Panc1 (cell line): ENCODE data around the gene RSPO4. TPM values are rescaled to one million over a fixed set of nuclear protein-coding genes. Genes with fewer than 3 reads are reported as not detected.

Source experiments
- ATAC-seq: fragments of 200-7000 bp; cut with Tn5 transposase; 2 replicates; pipeline ENCODE4 v1.9.1; 2020; ENCODE audit warnings: mild to moderate bottlenecking, moderate library complexity
- BruUV-seq: library from RNA; stranded (reverse); fragments of 400-500 nt; replicated peaks from 2 replicates; lab custom pipeline; 2021; lab: Mats Ljungman, UMichigan
- CTCF ChIA-PET: fragments of 300-600 bp; sonication (Branson Sonifier 250); formaldehyde crosslinking; loops from one replicate; lab custom pipeline; 2022; ENCODE audit warnings: antibody characterized with exemption; lab: Charles Lee
- POLR2A ChIA-PET: fragments of 300-600 bp; sonication (Branson Sonifier 250); formaldehyde crosslinking; loops from one replicate; lab custom pipeline; 2022; ENCODE audit warnings: antibody characterized with exemption; lab: Charles Lee
- DNase-seq: peaks from one replicate; pipeline ENCODE4 v3.0.0-alpha.2; 2010; ENCODE audit warnings: low read depth, low spot score
- H3K27ac ChIP-seq: 2 replicates; pipeline ENCODE4 v1.5.1; 2011; ENCODE audit warnings: mild to moderate bottlenecking, low read length, inconsistent platforms
- H3K27me3 ChIP-seq: fragments of 200-500 bp; sonication (Bioruptor generic); 2 replicates; pipeline ENCODE4 v1.6.0; 2014; ENCODE audit warnings: low read length, inconsistent platforms; ENCODE audit not compliant: control insufficient read depth, insufficient read depth
- H3K36me3 ChIP-seq: fragments of 200-500 bp; sonication (Bioruptor generic); 2 replicates; pipeline ENCODE4 v1.5.1; 2014; ENCODE audit warnings: inconsistent platforms, mild to moderate bottlenecking, low read length, moderate library complexity; ENCODE audit not compliant: control insufficient read depth, insufficient read depth
- H3K4me1 ChIP-seq: 2 replicates; pipeline ENCODE4 v1.5.1; 2011; ENCODE audit warnings: inconsistent platforms, mild to moderate bottlenecking, low read length, moderate library complexity; ENCODE audit not compliant: control insufficient read depth, insufficient read depth
- H3K4me3 ChIP-seq, 2 experiments: 2 replicates each; pipeline ENCODE4 v1.5.1; 2011 to 2012; ENCODE audit warnings: low read depth in 2 of 2, low read length in 2 of 2, mild to moderate bottlenecking in 2 of 2, inconsistent platforms in 1 of 2, moderate library complexity in 1 of 2
- H3K9me3 ChIP-seq: fragments of 200-500 bp; sonication (Bioruptor generic); 2 replicates; pipeline ENCODE4 v1.5.1; 2014; ENCODE audit warnings: low read depth, mild to moderate bottlenecking, inconsistent platforms, low read length, moderate library complexity; ENCODE audit not compliant: control insufficient read depth, insufficient read depth
- CTCF ChIP-seq: fragments of 450-650 bp; IDR thresholded peaks from 2 replicates; pipeline ENCODE4 v1.5.1; 2017; ENCODE audit warnings: mild to moderate bottlenecking
- POLR2AphosphoS5 ChIP-seq: IDR thresholded peaks from 2 replicates; pipeline ENCODE4 v1.6.1; 2012; ENCODE audit warnings: mild to moderate bottlenecking, low read depth, low read length, moderate library complexity
- SIN3A ChIP-seq: IDR thresholded peaks from 2 replicates; pipeline ENCODE4 v1.6.1; 2012; ENCODE audit warnings: low read depth, mild to moderate bottlenecking, low read length, moderate library complexity, borderline replicate concordance; ENCODE audit not compliant: insufficient read depth
- TCF7L2 ChIP-seq: IDR thresholded peaks from 2 replicates; pipeline ENCODE4 v1.6.1; 2011; ENCODE audit warnings: mild to moderate bottlenecking, low read depth, low read length, inconsistent platforms
- in situ Hi-C: cut with HindIII; loops from 2 replicates; pipeline ENCODE4 v1.10.0; 2016; ENCODE audit warnings: low sequenced_read_pairs, low pct_unique_long_range_greater_than_20kb
- intact Hi-C: fragments of 100-400 bp; cut with micrococcal nuclease; formaldehyde crosslinking; loops from one replicate; pipeline ENCODE4 v1.10.0; 2022; ENCODE audit not compliant: unreplicated experiment
- total RNA-seq: library from RNA; stranded (reverse); gene quantifications from one replicate; pipeline ENCODE4 v1.2.1, GENCODE V29; 2021; ENCODE audit not compliant: unreplicated experiment
- TF ChIP-seq, protein P1 (sequence below), 2 experiments: IDR thresholded peaks; 2 replicates each; pipeline ENCODE4 v1.6.1; 2011 to 2012; ENCODE audit warnings: low read depth in 2 of 2, control low read depth in 1 of 2, low read length in 1 of 2, mild to moderate bottlenecking in 1 of 2, moderate library complexity in 1 of 2; ENCODE audit not compliant: insufficient read depth in 1 of 2

The RSPO4 gene
- total RNA-seq, 1 experiment from 2014 or later: 0.54 TPM

GRCh38 chr20:914727-915498, 87.2 kb downstream of the RSPO4 start:
- CTCF ChIA-PET: no interaction called here
- intact Hi-C loops (no loop called here), in situ Hi-C loops (no loop called here)
- ATAC-seq: no peak
- no peak overlapping the region for H3K4me3 ChIP-seq
- no peaks in the 10 kb centered on the region for H3K36me3 ChIP-seq
- TF ChIP-seq POLR2AphosphoS5 (no peak), SIN3A (no peak), TCF7L2 (no peak), CTCF (no peak)
- TF ChIP-seq, protein P1, sequence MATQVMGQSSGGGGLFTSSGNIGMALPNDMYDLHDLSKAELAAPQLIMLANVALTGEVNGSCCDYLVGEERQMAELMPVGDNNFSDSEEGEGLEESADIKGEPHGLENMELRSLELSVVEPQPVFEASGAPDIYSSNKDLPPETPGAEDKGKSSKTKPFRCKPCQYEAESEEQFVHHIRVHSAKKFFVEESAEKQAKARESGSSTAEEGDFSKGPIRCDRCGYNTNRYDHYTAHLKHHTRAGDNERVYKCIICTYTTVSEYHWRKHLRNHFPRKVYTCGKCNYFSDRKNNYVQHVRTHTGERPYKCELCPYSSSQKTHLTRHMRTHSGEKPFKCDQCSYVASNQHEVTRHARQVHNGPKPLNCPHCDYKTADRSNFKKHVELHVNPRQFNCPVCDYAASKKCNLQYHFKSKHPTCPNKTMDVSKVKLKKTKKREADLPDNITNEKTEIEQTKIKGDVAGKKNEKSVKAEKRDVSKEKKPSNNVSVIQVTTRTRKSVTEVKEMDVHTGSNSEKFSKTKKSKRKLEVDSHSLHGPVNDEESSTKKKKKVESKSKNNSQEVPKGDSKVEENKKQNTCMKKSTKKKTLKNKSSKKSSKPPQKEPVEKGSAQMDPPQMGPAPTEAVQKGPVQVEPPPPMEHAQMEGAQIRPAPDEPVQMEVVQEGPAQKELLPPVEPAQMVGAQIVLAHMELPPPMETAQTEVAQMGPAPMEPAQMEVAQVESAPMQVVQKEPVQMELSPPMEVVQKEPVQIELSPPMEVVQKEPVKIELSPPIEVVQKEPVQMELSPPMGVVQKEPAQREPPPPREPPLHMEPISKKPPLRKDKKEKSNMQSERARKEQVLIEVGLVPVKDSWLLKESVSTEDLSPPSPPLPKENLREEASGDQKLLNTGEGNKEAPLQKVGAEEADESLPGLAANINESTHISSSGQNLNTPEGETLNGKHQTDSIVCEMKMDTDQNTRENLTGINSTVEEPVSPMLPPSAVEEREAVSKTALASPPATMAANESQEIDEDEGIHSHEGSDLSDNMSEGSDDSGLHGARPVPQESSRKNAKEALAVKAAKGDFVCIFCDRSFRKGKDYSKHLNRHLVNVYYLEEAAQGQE (IDR thresholded peaks at IDR 0.05; ENCODE audit: insufficient read depth in 1 of 2, low read depth in 2 of 2, low read length in 1 of 2): no peak
- DNase-seq: no peak
- BruUV-seq: no TSS peak
- H3K27me3 ChIP-seq: no peaks in the 10 kb centered on the region
- H3K4me1 ChIP-seq: peaks cover 5% of the 10 kb centered on the region
- H3K9me3 ChIP-seq: no peaks in the 10 kb centered on the region
- no peak overlapping the region for H3K27ac ChIP-seq
- POLR2A ChIA-PET: no interaction called here

- TF ChIP-seq TCF7L2 (no peak), SIN3A (no peak), CTCF (no peak), POLR2AphosphoS5 (no peak)
- TF ChIP-seq, protein P1 (IDR thresholded peaks at IDR 0.05; ENCODE audit: insufficient read depth in 1 of 2, low read depth in 2 of 2, low read length in 1 of 2): no peak
- Histone ChIP-seq H3K9me3 (no peaks in the 10 kb centered on the region), H3K36me3 (no peaks in the 10 kb centered on the region), H3K4me3 (no peak overlapping the region), H3K4me1 (peaks cover 5% of the 10 kb centered on the region), H3K27me3 (no peaks in the 10 kb centered on the region), H3K27ac (no peak overlapping the region)
- in situ Hi-C loops: no loop called here
- CTCF ChIA-PET: no interaction called here
- BruUV-seq: no TSS peak
- no peak for DNase-seq
- intact Hi-C loops: no loop called here
- ATAC-seq: no peak
- POLR2A ChIA-PET: no interaction called here
Measured at GRCh38 chr20:913306-913849, 88.7 kb downstream of the RSPO4 start.
